HG02798 (cell line): ENCODE data around the gene TAS2R13.

Experiments
- ATAC-seq: cut with Tn5 transposase; IDR thresholded peaks from one replicate; pipeline ENCODE4 v1.9.1; 2021; ENCODE audit warnings: mild to moderate bottlenecking; ENCODE audit not compliant: unreplicated experiment, poor library complexity

TAS2R13 gene

DNA sequence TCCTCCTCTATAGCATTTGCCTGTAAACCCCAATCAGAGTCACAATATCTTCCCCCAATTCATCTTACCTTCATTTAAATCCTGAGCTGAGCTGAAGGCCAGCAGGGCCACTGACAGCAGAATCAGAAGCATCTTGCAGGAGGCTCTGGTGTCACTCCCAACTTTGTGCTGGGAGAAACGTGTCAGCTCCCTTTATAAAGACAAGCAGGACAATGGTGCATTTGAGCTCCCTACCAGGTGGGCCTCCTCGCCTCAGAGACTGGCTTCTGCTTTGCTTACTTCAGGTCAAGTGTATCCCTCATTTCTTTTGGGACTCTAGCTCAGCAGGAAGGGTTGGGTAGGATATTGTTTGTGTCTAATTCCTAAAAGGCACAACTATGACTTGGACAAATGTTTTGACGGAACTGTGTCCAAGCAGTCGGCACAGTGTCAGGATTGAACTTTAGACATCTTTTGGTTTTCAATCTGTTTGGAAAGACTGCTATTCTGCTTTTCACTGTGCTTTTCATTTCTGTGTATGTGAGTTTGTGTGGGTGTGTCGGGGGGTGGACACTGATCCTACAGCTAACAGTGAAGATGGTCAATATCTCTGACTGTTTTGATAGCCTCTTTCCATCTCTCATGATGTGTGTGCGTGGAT lies 25.2 kb downstream of the TAS2R13 start, which contains the start of gene PRH1:
Gene PRH1, minus strand, starts transcription at position 170 of the 640 bp plus-strand sequence. Its CDS starts 38 bp downstream, at position 132.
- ATAC-seq = no peak

- ATAC-seq = no peak
Measured at GRCh38 chr12:10873378-10873777, 36.0 kb downstream of the TAS2R13 start.

GRCh38 chr12:10867381-10867780 lies 42.0 kb downstream of the TAS2R13 start:
- ATAC-seq = no peak

- ATAC-seq = no peak
Measured at GRCh38 chr12:10863512-10864218, 45.7 kb downstream of the TAS2R13 start.

GRCh38 chr12:10861366-10861765 lies 48.0 kb downstream of the TAS2R13 start:
- no peak for ATAC-seq
